ENCODE data around the gene EPHB2.
A peak's percentile ranks its signal among the peaks of the same experiment; 100 is the strongest.

EPHB2 gene

DNA sequence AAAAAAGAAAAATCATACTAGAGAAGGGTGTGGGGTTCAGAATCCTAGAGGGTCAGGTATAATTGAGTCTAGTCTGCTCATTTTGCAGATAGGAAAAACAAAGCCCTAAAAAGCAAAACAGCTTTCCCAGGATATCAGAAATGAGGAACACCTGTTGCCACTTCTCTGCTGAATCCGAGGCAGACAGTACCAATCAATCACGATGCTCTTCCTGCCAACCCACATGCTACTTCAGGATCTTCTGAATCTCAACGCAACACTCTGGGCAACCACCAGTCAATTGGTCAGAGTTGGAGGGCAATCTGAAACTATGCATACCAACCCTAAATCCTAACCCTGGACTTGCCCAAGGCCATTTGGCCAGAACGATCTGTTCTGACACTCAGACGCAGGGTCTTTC lies 128.3 kb downstream of the EPHB2 start:
- H2BK12ac ChIP-seq (ENCODE audit: low read length): no peak overlapping the region
- no peak overlapping the region for H3K4ac ChIP-seq (ENCODE audit: low read length)
- no peak overlapping the region for H3K27ac ChIP-seq (replicated peaks; ENCODE audit: low read length)
- H3K27me3 ChIP-seq (ENCODE audit: control insufficient read depth in 3 of 3, insufficient read depth in 3 of 3, low read depth in 1 of 3, low read length in 3 of 3): no peaks in the 10 kb centered on the region
- H3K14ac ChIP-seq (ENCODE audit: low read length): no peak overlapping the region
- no peak overlapping the region for H2BK15ac ChIP-seq (ENCODE audit: low read length)
- H3K9me3 ChIP-seq (replicated peaks in 1 of 2; ENCODE audit: control insufficient read depth in 2 of 2, insufficient read depth in 1 of 2, low read depth in 1 of 2, low read length in 2 of 2): no peaks in the 10 kb centered on the region
- no peak overlapping the region for H4K8ac ChIP-seq (ENCODE audit: low read depth, low read length)
- no peak overlapping the region for H3K23ac ChIP-seq (ENCODE audit: low read depth, low read length, poor library complexity)
- H3K9ac ChIP-seq (ENCODE audit: low read depth, low read length, poor library complexity): no peak overlapping the region
- H4K91ac ChIP-seq (ENCODE audit: low read depth, low read length, poor library complexity): no peak overlapping the region
- no peak overlapping the region for H3K4me3 ChIP-seq (ENCODE audit: low read length in 2 of 2)
- DNase-seq (ENCODE audit: low spot score): no peak
- H3K18ac ChIP-seq (ENCODE audit: low read length): no peak overlapping the region
- H2BK120ac ChIP-seq (ENCODE audit: low read depth, low read length): no peak overlapping the region
- H2AFZ ChIP-seq (ENCODE audit: low read length): no peak overlapping the region
- H3K4me1 ChIP-seq (ENCODE audit: control insufficient read depth in 2 of 2, insufficient read depth in 1 of 2, low read depth in 1 of 2, low read length in 2 of 2): peaks cover 17 to 24% of the 10 kb centered on the region in 2 donors
- H2BK5ac ChIP-seq (ENCODE audit: low read length): no peak overlapping the region
- no CpG with 5 or more reads among the region's 5 CpGs for WGBS, 2 donors (ENCODE audit: extremely low coverage in 2 of 2, insufficient read length in 2 of 2, insufficient replicate concordance in 1 of 2)
- H3K36me3 ChIP-seq (replicated peaks in 1 of 2; ENCODE audit: control insufficient read depth in 2 of 2, insufficient read depth in 2 of 2, low read length in 2 of 2): no peaks in the 10 kb centered on the region
- no peaks in the 10 kb centered on the region for H3K79me1 ChIP-seq (ENCODE audit: low read depth, low read length)
- no peak overlapping the region for H3K4me2 ChIP-seq (ENCODE audit: insufficient read depth, low read length, poor library complexity, severe bottlenecking)
- H2AK5ac ChIP-seq (ENCODE audit: low read depth, low read length): no peak overlapping the region

DNA sequence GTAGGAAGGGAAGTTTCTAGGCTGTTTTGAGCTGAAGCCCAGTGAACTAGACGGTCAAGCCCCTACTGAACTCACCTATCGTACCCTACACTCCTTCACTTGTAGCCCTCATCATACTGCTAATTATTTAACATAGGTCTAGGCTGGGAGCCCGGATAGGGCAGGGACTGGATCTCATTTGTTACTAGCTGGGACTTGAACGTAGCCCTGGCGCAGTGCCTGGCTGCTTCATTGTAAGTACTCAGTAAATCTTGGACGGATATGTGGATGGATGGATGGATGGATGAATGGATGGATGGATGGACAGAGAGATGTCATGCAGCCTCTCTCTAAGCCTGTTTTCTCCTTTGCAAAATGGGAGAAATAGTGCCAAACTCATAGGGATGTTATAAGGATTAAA lies 129.2 kb downstream of the EPHB2 start:
- WGBS, 2 donors (ENCODE audit: extremely low coverage in 2 of 2, insufficient read length in 2 of 2, insufficient replicate concordance in 1 of 2): no CpG with 5 or more reads among the region's 6 CpGs
- Histone ChIP-seq H2BK120ac (ENCODE audit: low read depth, low read length) (no peak overlapping the region), H3K4me2 (ENCODE audit: insufficient read depth, low read length, poor library complexity, severe bottlenecking) (no peak overlapping the region), H3K14ac (ENCODE audit: low read length) (no peak overlapping the region), H3K27ac (replicated peaks; ENCODE audit: low read length) (no peak overlapping the region), H3K18ac (ENCODE audit: low read length) (no peak overlapping the region), H2AK5ac (ENCODE audit: low read depth, low read length) (no peak overlapping the region), H4K8ac (ENCODE audit: low read depth, low read length) (no peak overlapping the region), H3K79me1 (ENCODE audit: low read depth, low read length) (no peaks in the 10 kb centered on the region), H3K4me1 (ENCODE audit: control insufficient read depth in 2 of 2, insufficient read depth in 1 of 2, low read depth in 1 of 2, low read length in 2 of 2) (peaks cover 17 to 24% of the 10 kb centered on the region in 2 donors), H3K36me3 (replicated peaks in 1 of 2; ENCODE audit: control insufficient read depth in 2 of 2, insufficient read depth in 2 of 2, low read length in 2 of 2) (no peaks in the 10 kb centered on the region), H3K27me3 (ENCODE audit: control insufficient read depth in 3 of 3, insufficient read depth in 3 of 3, low read depth in 1 of 3, low read length in 3 of 3) (no peaks in the 10 kb centered on the region), H2BK15ac (ENCODE audit: low read length) (no peak overlapping the region), H3K9ac (ENCODE audit: low read depth, low read length, poor library complexity) (no peak overlapping the region), H4K91ac (ENCODE audit: low read depth, low read length, poor library complexity) (no peak overlapping the region), H3K23ac (ENCODE audit: low read depth, low read length, poor library complexity) (no peak overlapping the region), H3K4ac (ENCODE audit: low read length) (no peak overlapping the region), H3K9me3 (replicated peaks in 1 of 2; ENCODE audit: control insufficient read depth in 2 of 2, insufficient read depth in 1 of 2, low read depth in 1 of 2, low read length in 2 of 2) (no peaks in the 10 kb centered on the region), H2BK12ac (ENCODE audit: low read length) (no peak overlapping the region), H3K4me3 (ENCODE audit: low read length in 2 of 2) (no peak overlapping the region), H2BK5ac (ENCODE audit: low read length) (no peak overlapping the region), H2AFZ (ENCODE audit: low read length) (no peak overlapping the region)
- no peak for DNase-seq (ENCODE audit: low spot score)

DNA sequence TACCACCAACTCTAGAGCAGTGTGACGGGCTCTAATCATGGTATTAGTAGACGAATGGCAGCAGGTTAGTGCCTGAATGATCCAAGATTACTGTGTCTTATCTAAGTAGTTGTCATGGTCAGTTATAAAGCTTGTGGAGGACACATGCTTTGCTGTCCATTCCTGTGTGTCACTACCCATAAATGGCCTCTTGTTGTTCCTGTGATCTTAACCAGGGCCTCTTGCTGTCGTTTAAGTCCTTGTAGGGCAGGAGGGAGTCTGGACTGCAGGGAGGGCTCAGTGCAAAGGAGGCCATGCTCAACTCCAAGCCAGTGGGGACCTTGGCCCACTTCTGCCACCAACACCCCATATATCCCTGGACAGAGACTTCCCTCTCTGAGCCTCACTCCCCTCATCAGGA lies 130.5 kb downstream of the EPHB2 start:
- H3K23ac ChIP-seq (ENCODE audit: low read depth, low read length, poor library complexity): peak overlapping the region; percentile 8
- no peak overlapping the region for H4K91ac ChIP-seq (ENCODE audit: low read depth, low read length, poor library complexity)
- H3K9me3 ChIP-seq (replicated peaks in 1 of 2; ENCODE audit: control insufficient read depth in 2 of 2, insufficient read depth in 1 of 2, low read depth in 1 of 2, low read length in 2 of 2): no peaks in the 10 kb centered on the region
- H2AFZ ChIP-seq (ENCODE audit: low read length): no peak overlapping the region
- peaks cover 8 to 15% of the 10 kb centered on the region in 2 donors for H3K4me1 ChIP-seq (ENCODE audit: control insufficient read depth in 2 of 2, insufficient read depth in 1 of 2, low read depth in 1 of 2, low read length in 2 of 2)
- H3K18ac ChIP-seq (ENCODE audit: low read length): peak overlapping the region; percentile 8
- DNase-seq (ENCODE audit: low spot score): no peak
- H2BK120ac ChIP-seq (ENCODE audit: low read depth, low read length): no peak overlapping the region
- H3K36me3 ChIP-seq (replicated peaks in 1 of 2; ENCODE audit: control insufficient read depth in 2 of 2, insufficient read depth in 2 of 2, low read length in 2 of 2): no peaks in the 10 kb centered on the region
- H2BK15ac ChIP-seq (ENCODE audit: low read length): no peak overlapping the region
- no peaks in the 10 kb centered on the region for H3K79me1 ChIP-seq (ENCODE audit: low read depth, low read length)
- no peak overlapping the region for H3K14ac ChIP-seq (ENCODE audit: low read length)
- H3K4ac ChIP-seq (ENCODE audit: low read length): no peak overlapping the region
- H4K8ac ChIP-seq (ENCODE audit: low read depth, low read length): no peak overlapping the region
- no peak overlapping the region for H3K4me3 ChIP-seq (ENCODE audit: low read length in 2 of 2)
- H3K4me2 ChIP-seq (ENCODE audit: insufficient read depth, low read length, poor library complexity, severe bottlenecking): no peak overlapping the region
- no peak overlapping the region for H2AK5ac ChIP-seq (ENCODE audit: low read depth, low read length)
- no peak overlapping the region for H3K27ac ChIP-seq (replicated peaks; ENCODE audit: low read length)
- WGBS, 2 donors (ENCODE audit: extremely low coverage in 2 of 2, insufficient read length in 2 of 2, insufficient replicate concordance in 1 of 2): no CpG with 5 or more reads among the region's 3 CpGs
- no peak overlapping the region for H2BK5ac ChIP-seq (ENCODE audit: low read length)
- no peak overlapping the region for H2BK12ac ChIP-seq (ENCODE audit: low read length)
- H3K9ac ChIP-seq (ENCODE audit: low read depth, low read length, poor library complexity): no peak overlapping the region
- no peaks in the 10 kb centered on the region for H3K27me3 ChIP-seq (ENCODE audit: control insufficient read depth in 3 of 3, insufficient read depth in 3 of 3, low read depth in 1 of 3, low read length in 3 of 3)

DNA sequence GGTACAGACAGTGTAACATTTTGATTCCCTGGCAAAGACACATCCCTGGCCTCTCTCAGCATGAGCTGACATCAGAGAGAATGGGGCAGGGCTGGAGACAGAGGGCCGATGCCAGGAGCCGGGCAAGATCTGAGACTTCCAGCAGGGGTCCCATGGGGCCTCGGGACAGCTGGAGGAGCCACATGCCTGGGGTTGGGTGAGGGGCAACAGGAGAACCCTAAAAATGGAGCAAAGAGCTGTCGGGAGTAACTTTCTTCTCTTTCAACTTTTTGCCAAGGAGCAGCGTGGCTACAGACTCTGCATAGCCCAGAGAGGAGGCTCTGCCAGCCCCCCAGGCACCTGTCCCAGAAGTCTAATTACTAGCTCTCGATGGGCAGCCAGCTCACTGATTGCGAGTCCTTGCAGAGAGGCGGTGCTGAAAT lies 131.2 kb downstream of the EPHB2 start:
- Histone ChIP-seq H2AK5ac (ENCODE audit: low read depth, low read length) (no peak overlapping the region), H2BK5ac (ENCODE audit: low read length) (no peak overlapping the region), H4K8ac (ENCODE audit: low read depth, low read length) (no peak overlapping the region), H2BK12ac (ENCODE audit: low read length) (no peak overlapping the region), H3K18ac (ENCODE audit: low read length) (no peak overlapping the region), H3K4me3 (ENCODE audit: low read length in 2 of 2) (no peak overlapping the region), H3K27me3 (ENCODE audit: control insufficient read depth in 3 of 3, insufficient read depth in 3 of 3, low read depth in 1 of 3, low read length in 3 of 3) (no peaks in the 10 kb centered on the region), H2AFZ (ENCODE audit: low read length) (no peak overlapping the region), H4K91ac (ENCODE audit: low read depth, low read length, poor library complexity) (no peak overlapping the region), H3K79me1 (ENCODE audit: low read depth, low read length) (no peaks in the 10 kb centered on the region), H3K9ac (ENCODE audit: low read depth, low read length, poor library complexity) (no peak overlapping the region), H2BK120ac (ENCODE audit: low read depth, low read length) (no peak overlapping the region), H3K4me2 (ENCODE audit: insufficient read depth, low read length, poor library complexity, severe bottlenecking) (no peak overlapping the region), H3K23ac (ENCODE audit: low read depth, low read length, poor library complexity) (no peak overlapping the region), H3K27ac (replicated peaks; ENCODE audit: low read length) (no peak overlapping the region), H3K4me1 (ENCODE audit: control insufficient read depth in 2 of 2, insufficient read depth in 1 of 2, low read depth in 1 of 2, low read length in 2 of 2) (peaks cover 6 to 12% of the 10 kb centered on the region in 2 donors), H3K14ac (ENCODE audit: low read length) (no peak overlapping the region), H3K4ac (ENCODE audit: low read length) (no peak overlapping the region), H3K9me3 (replicated peaks in 1 of 2; ENCODE audit: control insufficient read depth in 2 of 2, insufficient read depth in 1 of 2, low read depth in 1 of 2, low read length in 2 of 2) (no peaks in the 10 kb centered on the region), H3K36me3 (replicated peaks in 1 of 2; ENCODE audit: control insufficient read depth in 2 of 2, insufficient read depth in 2 of 2, low read length in 2 of 2) (no peaks in the 10 kb centered on the region), H2BK15ac (ENCODE audit: low read length) (no peak overlapping the region)
- no CpG with 5 or more reads among the region's 8 CpGs for WGBS, 2 donors (ENCODE audit: extremely low coverage in 2 of 2, insufficient read length in 2 of 2, insufficient replicate concordance in 1 of 2)
- no peak for DNase-seq (ENCODE audit: low spot score)

All from neuronal stem cell (in vitro differentiated cells).